Measurements from ENCODE around the gene USP54.

DNA sequence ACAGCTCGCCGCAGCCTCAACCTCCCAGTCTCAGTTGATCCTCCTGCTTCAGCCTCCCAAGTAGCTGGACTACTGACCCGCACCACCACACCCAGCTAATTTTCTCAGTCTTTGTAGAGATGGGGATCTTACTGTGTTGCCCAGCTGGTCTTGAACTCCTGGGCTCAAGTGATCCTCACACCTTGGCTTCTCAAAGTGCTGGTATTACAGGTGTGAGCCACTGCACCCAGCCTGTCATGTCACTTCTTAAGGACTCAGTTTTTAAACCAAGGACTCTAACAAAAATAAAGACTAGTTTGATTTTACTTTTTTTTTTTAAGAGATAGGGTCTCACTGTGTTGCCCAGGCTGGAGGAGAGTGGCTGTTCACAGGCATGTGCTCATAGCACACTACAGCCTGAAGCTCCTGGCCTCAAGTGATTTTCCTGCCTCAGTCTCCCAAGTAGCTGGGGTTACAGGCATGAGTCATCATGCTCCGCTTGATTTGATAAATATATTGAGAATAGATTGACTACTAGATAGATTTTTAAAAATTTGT, 78.9 kb downstream of the USP54 start:
- TF ChIP-seq TARDBP (IDR thresholded peaks at IDR 0.05) (no peak), CTBP1 (IDR thresholded peaks at IDR 0.05; ENCODE audit: borderline replicate concordance) (no peak), FOXM1 (IDR thresholded peaks at IDR 0.05; ENCODE audit: borderline replicate concordance) (no peak), SUZ12 (IDR thresholded peaks at IDR 0.05) (no peak), SP1 (IDR thresholded peaks at IDR 0.05) (no peak), ZNF384 (IDR thresholded peaks at IDR 0.05) (no peak), BHLHE40 (IDR thresholded peaks at IDR 0.05; ENCODE audit: borderline replicate concordance) (no peak), ELF4 (IDR thresholded peaks at IDR 0.05) (no peak)

All from HEK293T (cell line).